Omental fat pad (tissue), 4 donors: ENCODE results near the gene TRABD2B. TPM values are rescaled to one million over a fixed set of nuclear protein-coding genes. Genes with fewer than 3 reads are reported as not detected.

ENCODE experiments used
- ATAC-seq: fragments of 150-250 bp; one replicate; pipeline ENCODE4 v1.9.1; 2016; ENCODE audit warnings: mild to moderate bottlenecking, moderate library complexity; ENCODE audit not compliant: low FRiP score
- DNase-seq: peaks from one replicate; pipeline ENCODE4 v3.0.0-alpha.2; 2019; ENCODE audit warnings: low spot score
- total RNA-seq, 4 donors: library from RNA; depleted of rRNA; stranded (reverse); fragments of >200 nt; gene quantifications; one replicate each; pipeline ENCODE4 v1.1.0, GENCODE V29; 2016
- TF ChIP-seq, protein P1 (sequence below), 3 donors: fragments of 450-650 bp; IDR thresholded peaks; one replicate each; pipeline ENCODE4 v1.5.1; 2016 to 2017; ENCODE audit warnings: antibody characterized with exemption in 3 of 3, mild to moderate bottlenecking in 3 of 3, moderate library complexity in 2 of 3

Gene TRABD2B
- total RNA-seq, 4 donors from 2014 or later: 0.82 to 3.0 (median 1.8) TPM

DNA sequence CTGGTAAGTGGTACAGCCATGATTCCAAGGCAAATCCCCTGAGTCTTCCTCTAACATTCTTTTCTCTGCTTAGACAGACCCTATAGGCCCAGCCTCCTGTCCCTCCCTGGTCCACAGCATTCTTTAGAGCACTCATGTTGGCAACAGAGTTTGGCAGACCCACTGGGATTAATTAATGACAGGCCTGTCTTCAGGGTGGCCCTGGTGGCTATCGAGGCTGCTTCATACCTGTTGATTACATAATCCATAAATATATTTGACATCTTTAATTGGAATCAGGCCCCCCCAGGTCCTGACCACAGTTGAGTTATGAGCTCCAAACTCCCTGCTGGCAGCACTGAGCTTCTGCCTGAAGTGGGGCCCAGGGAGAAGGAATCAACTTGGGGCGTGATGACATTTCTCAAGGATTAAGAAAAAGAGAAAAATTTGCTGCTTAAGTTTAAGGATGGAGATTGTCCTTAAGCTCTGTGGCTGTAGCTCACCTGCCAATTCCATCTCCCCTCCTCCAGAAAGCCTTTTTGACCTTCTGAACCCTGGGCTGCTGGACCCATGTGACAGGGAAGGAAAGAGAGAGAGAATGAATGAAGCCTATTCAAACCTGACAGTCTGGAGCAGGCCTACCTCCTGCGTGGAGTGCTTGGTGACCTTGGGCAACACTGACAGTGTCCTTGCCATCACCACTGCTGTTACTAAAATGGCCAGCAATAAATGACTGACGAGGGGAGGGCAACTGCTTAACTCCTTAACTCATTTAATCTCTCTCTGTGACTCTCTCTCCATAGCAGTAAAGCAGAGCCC is 156.6 kb downstream of the TRABD2B start:
- no peak for ATAC-seq
- TF ChIP-seq, protein P1, sequence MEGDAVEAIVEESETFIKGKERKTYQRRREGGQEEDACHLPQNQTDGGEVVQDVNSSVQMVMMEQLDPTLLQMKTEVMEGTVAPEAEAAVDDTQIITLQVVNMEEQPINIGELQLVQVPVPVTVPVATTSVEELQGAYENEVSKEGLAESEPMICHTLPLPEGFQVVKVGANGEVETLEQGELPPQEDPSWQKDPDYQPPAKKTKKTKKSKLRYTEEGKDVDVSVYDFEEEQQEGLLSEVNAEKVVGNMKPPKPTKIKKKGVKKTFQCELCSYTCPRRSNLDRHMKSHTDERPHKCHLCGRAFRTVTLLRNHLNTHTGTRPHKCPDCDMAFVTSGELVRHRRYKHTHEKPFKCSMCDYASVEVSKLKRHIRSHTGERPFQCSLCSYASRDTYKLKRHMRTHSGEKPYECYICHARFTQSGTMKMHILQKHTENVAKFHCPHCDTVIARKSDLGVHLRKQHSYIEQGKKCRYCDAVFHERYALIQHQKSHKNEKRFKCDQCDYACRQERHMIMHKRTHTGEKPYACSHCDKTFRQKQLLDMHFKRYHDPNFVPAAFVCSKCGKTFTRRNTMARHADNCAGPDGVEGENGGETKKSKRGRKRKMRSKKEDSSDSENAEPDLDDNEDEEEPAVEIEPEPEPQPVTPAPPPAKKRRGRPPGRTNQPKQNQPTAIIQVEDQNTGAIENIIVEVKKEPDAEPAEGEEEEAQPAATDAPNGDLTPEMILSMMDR (IDR thresholded peaks at IDR 0.05): no peak
- DNase-seq: no peak

DNA sequence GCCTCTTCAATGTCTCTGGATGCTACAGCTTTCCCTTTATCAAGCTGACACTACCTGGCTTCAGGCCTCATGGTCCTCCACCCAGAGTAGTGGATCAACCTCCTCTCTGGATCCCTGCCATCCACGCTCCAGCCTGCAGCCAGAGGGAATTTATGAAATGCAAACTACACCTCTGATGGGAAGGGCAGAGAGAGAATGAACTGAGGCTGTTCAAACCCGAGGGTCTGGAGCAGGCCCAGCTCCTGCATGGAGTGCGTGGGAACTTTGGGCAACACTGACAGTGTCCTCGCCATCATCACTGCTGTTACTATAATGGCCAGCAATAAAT is 157.8 kb downstream of the TRABD2B start:
- DNase-seq (no peak), ATAC-seq (no peak)
- TF ChIP-seq, protein P1 (IDR thresholded peaks at IDR 0.05): no peak

DNA sequence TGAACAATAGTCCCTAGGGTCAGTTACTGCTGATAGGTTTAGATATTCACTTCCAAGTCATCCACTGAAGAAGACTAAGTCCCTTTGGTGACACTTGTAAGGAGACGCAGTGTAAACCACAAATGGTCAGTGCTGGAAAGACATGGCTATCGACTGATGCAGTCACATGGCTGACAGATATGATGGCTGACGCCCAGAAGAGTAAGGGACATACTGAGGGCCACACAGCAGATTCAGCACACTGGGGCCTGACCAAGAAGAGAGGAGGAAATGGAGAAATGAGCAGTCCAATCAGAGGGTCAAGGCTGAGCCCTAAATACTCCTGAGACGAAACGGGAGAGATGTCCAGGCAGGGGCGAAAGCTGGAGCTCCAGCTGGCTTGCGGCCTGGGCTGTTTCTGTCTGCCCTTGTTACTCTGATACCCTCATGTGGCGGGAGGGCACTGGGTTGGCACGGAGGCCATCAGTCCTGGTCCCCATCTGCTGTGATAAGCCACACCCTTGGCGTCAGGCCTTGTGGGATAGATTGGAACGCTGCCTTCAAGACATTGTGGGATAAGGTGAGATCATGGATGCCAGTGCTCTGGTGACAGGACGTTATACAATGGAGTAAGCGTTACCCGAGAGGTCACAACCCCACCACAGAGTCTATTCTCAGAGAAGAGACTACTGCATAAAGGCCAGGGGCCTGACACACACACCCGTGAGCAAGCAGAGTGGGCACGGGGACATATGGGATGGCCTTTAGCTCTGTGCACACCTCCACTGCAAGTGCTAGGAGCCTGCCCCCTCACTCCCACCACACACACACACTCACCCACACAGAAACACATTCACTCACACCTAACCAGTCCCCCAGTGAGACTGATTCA is 158.4 kb downstream of the TRABD2B start:
- DNase-seq: no peak
- no peak for ATAC-seq
- TF ChIP-seq, protein P1 (IDR thresholded peaks at IDR 0.05): no peak

DNA sequence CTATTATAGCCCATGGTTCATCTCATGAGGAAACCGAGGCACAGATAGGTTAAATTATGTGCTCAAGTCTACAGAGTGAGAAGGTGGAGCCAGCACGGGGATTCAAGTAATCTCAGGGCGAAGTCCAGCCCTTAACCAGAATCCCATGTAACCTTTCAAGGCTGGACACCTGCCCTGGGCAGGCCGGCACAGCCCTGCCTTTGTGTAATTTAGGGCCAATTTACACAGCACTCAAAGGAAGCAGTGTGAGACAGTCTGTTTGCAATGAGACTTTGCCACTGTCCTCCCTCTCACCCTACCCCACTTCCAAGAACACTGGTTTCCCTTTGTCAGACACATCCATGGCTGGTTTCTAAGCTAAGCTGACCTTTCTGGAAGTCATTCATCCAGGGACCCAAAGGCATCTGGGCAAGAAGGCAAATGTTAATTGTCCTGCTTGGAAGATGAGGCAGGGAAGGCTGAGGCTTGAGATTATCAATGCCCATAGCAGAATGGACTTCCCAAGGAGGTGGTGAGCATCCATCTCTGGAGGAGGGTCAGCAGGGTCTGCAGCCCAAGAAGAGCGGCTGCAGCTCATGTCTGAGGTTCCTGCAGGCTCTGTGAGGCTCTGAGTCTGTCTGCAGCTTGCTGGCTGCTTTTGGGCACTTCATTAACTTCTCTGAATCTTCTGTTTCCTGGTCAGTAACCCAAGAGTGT is 159.2 kb downstream of the TRABD2B start:
- ATAC-seq: no peak
- TF ChIP-seq, protein P1 (IDR thresholded peaks at IDR 0.05): no peak
- no peak for DNase-seq

- ATAC-seq: no peak
- TF ChIP-seq, protein P1 (IDR thresholded peaks at IDR 0.05): no peak
- DNase-seq: no peak
Measured at GRCh38 chr1:47837056-47837830, 159.9 kb downstream of the TRABD2B start.

- DNase-seq (no peak), ATAC-seq (no peak)
- TF ChIP-seq, protein P1 (IDR thresholded peaks at IDR 0.05): no peak
Measured at GRCh38 chr1:47835409-47835808, 161.8 kb downstream of the TRABD2B start.
